ENCODE data around the gene STAC2.
"Not testable (repeated sequence)": the region's sequence is repeated elsewhere in the genome, so short reads cannot be mapped to it uniquely, and the experiment has no call there.

Gene STAC2

GRCh38 chr17:39251997-39252396 lies 26.3 kb upstream of the STAC2 start:
- H3K4me2 ChIP-seq (ENCODE audit: low read length): no peak overlapping the region
- TF ChIP-seq EZH2phosphoT487 (IDR thresholded peaks at IDR 0.05; ENCODE audit: borderline replicate concordance, low read length) (no peak), CTCF (IDR thresholded peaks at IDR 0.05; ENCODE audit: low read depth, low read length, poor library complexity, severe bottlenecking) (no peak)

GRCh38 chr17:39250076-39250475 lies 24.3 kb upstream of the STAC2 start:
- not testable (repeated sequence) for H3F3A ChIP-seq (ENCODE audit: control insufficient read depth, insufficient read depth); H3K79me2 ChIP-seq (ENCODE audit: control insufficient read depth, low read length); H3K27me3 ChIP-seq (ENCODE audit: control insufficient read depth, low read length); H3K36me3 ChIP-seq (ENCODE audit: control insufficient read depth, low read length); H3K9me2 ChIP-seq (replicated peaks; ENCODE audit: control insufficient read depth, low read length); H3K4me1 ChIP-seq (ENCODE audit: control insufficient read depth, low read length); H3K27ac ChIP-seq (ENCODE audit: low read depth, low read length); H3K4me2 ChIP-seq (ENCODE audit: low read length); H3K4me3 ChIP-seq (ENCODE audit: low read length); H3K9me3 ChIP-seq (ENCODE audit: control insufficient read depth, insufficient read depth, low read length); H4K20me1 ChIP-seq (ENCODE audit: control insufficient read depth, insufficient read depth, low read depth, low read length)

More at GRCh38 chr17:39251997-39252396, 26.3 kb upstream of the STAC2 start:
- no peaks in the 10 kb centered on the region for H3F3A ChIP-seq (ENCODE audit: control insufficient read depth, insufficient read depth)
- no peaks in the 10 kb centered on the region for H3K4me1 ChIP-seq (ENCODE audit: control insufficient read depth, low read length)
- no peaks in the 10 kb centered on the region for H3K36me3 ChIP-seq (ENCODE audit: control insufficient read depth, low read length)
- no peaks in the 10 kb centered on the region for H3K79me2 ChIP-seq (ENCODE audit: control insufficient read depth, low read length)
- no peaks in the 10 kb centered on the region for H3K9me2 ChIP-seq (replicated peaks; ENCODE audit: control insufficient read depth, low read length)
- no peaks in the 10 kb centered on the region for H3K27me3 ChIP-seq (ENCODE audit: control insufficient read depth, low read length)
- H3K4me3 ChIP-seq (ENCODE audit: low read length): no peak overlapping the region
- no peak overlapping the region for H3K27ac ChIP-seq (ENCODE audit: low read depth, low read length)
- no peaks in the 10 kb centered on the region for H3K9me3 ChIP-seq (ENCODE audit: control insufficient read depth, insufficient read depth, low read length)
- H4K20me1 ChIP-seq (ENCODE audit: control insufficient read depth, insufficient read depth, low read depth, low read length): no peaks in the 10 kb centered on the region

GRCh38 chr17:39246274-39246673 lies 20.5 kb upstream of the STAC2 start:
- Histone ChIP-seq H3F3A (ENCODE audit: control insufficient read depth, insufficient read depth) (0 out of 2 replicates have a peak, but pooled peaks cover 11% of the 10 kb centered on the region), H3K4me1 (ENCODE audit: control insufficient read depth, low read length) (peaks cover 32% of the 10 kb centered on the region), H3K9me2 (replicated peaks; ENCODE audit: control insufficient read depth, low read length) (no peaks in the 10 kb centered on the region), H3K36me3 (ENCODE audit: control insufficient read depth, low read length) (no peaks in the 10 kb centered on the region), H3K27ac (ENCODE audit: low read depth, low read length) (no peak overlapping the region), H3K9me3 (ENCODE audit: control insufficient read depth, insufficient read depth, low read length) (no peaks in the 10 kb centered on the region), H3K4me2 (ENCODE audit: low read length) (no peak overlapping the region), H3K4me3 (ENCODE audit: low read length) (no peak overlapping the region), H4K20me1 (ENCODE audit: control insufficient read depth, insufficient read depth, low read depth, low read length) (no peaks in the 10 kb centered on the region), H3K27me3 (ENCODE audit: control insufficient read depth, low read length) (no peaks in the 10 kb centered on the region), H3K79me2 (ENCODE audit: control insufficient read depth, low read length) (no peaks in the 10 kb centered on the region)
- TF ChIP-seq CTCF (IDR thresholded peaks at IDR 0.05; ENCODE audit: low read depth, low read length, poor library complexity, severe bottlenecking): peak; percentile 10
- no peak for TF ChIP-seq EZH2phosphoT487 (IDR thresholded peaks at IDR 0.05; ENCODE audit: borderline replicate concordance, low read length)

GRCh38 chr17:39244600-39245570 lies 19.1 kb upstream of the STAC2 start:
- Histone ChIP-seq H3K4me1 (ENCODE audit: control insufficient read depth, low read length) (peaks cover 34% of the 10 kb centered on the region), H3K36me3 (ENCODE audit: control insufficient read depth, low read length) (no peaks in the 10 kb centered on the region), H3K27ac (ENCODE audit: low read depth, low read length) (peak overlapping the region; percentile 74), H3K9me3 (ENCODE audit: control insufficient read depth, insufficient read depth, low read length) (no peaks in the 10 kb centered on the region), H3K27me3 (ENCODE audit: control insufficient read depth, low read length) (no peaks in the 10 kb centered on the region), H3F3A (ENCODE audit: control insufficient read depth, insufficient read depth) (0 out of 2 replicates have a peak, but pooled peaks cover 11% of the 10 kb centered on the region), H3K4me2 (ENCODE audit: low read length) (peak overlapping the region; percentile 84), H3K9me2 (replicated peaks; ENCODE audit: control insufficient read depth, low read length) (no peaks in the 10 kb centered on the region), H3K4me3 (ENCODE audit: low read length) (peak overlapping the region; percentile 62), H4K20me1 (ENCODE audit: control insufficient read depth, insufficient read depth, low read depth, low read length) (no peaks in the 10 kb centered on the region), H3K79me2 (ENCODE audit: control insufficient read depth, low read length) (no peaks in the 10 kb centered on the region)
- TF ChIP-seq EZH2phosphoT487 (IDR thresholded peaks at IDR 0.05; ENCODE audit: borderline replicate concordance, low read length) (no peak), CTCF (IDR thresholded peaks at IDR 0.05; ENCODE audit: low read depth, low read length, poor library complexity, severe bottlenecking) (peak; percentile 90)

Measured in DOHH2 (cell line).